GDM1 (cell line): ENCODE measurements around the gene SEPTIN8.

ENCODE experiments used
- DNase-seq: peaks from one replicate; lab custom pipeline; 2025; lab: John Stamatoyannopoulos, UW

SEPTIN8 gene

GRCh38 chr5:132782101-132782500 is 5.1 kb upstream of the SEPTIN8 start:
- DNase-seq: peak; percentile 43

- no peak for DNase-seq
These were observed 4.0 kb upstream of the SEPTIN8 start for GRCh38 chr5:132781029-132781428.

GRCh38 chr5:132780577-132780976 is 3.5 kb upstream of the SEPTIN8 start:
- DNase-seq: no peak

- DNase-seq: no peak
These were observed 2.9 kb upstream of the SEPTIN8 start for GRCh38 chr5:132779961-132780360.

- DNase-seq: no peak
These were observed 1.8 kb upstream of the SEPTIN8 start for GRCh38 chr5:132778856-132779255.

GRCh38 chr5:132778129-132778528 is 1.1 kb upstream of the SEPTIN8 start:
- no peak for DNase-seq

- no peak for DNase-seq
These were observed 166 bp downstream of the SEPTIN8 start for GRCh38 chr5:132776938-132777208.

- DNase-seq: no peak
These were observed 705 bp downstream of the SEPTIN8 start for GRCh38 chr5:132776131-132776937.

- DNase-seq: no peak
These were observed 1.5 kb downstream of the SEPTIN8 start for GRCh38 chr5:132775476-132775961.

- DNase-seq: no peak
These were observed 2.1 kb downstream of the SEPTIN8 start for GRCh38 chr5:132774896-132775295.

- no peak for DNase-seq
These were observed 2.6 kb downstream of the SEPTIN8 start for GRCh38 chr5:132774406-132774805.

- DNase-seq: no peak
These were observed 3.3 kb downstream of the SEPTIN8 start for GRCh38 chr5:132773601-132774355.

GRCh38 chr5:132773114-132773513 is 3.9 kb downstream of the SEPTIN8 start:
- no peak for DNase-seq

GRCh38 chr5:132772291-132773070 is 4.6 kb downstream of the SEPTIN8 start:
- DNase-seq: no peak

- no peak for DNase-seq
These were observed 5.5 kb downstream of the SEPTIN8 start for GRCh38 chr5:132771503-132771998.

GRCh38 chr5:132770476-132771159 is 6.4 kb downstream of the SEPTIN8 start:
- DNase-seq: no peak

- DNase-seq: no peak
These were observed 8.6 kb downstream of the SEPTIN8 start for GRCh38 chr5:132768485-132768868.

- DNase-seq: no peak
These were observed 9.9 kb downstream of the SEPTIN8 start for GRCh38 chr5:132767150-132767549.

- no peak for DNase-seq
These were observed 10.3 kb downstream of the SEPTIN8 start for GRCh38 chr5:132766806-132767055.

GRCh38 chr5:132766020-132766805 is 10.8 kb downstream of the SEPTIN8 start:
- no peak for DNase-seq

GRCh38 chr5:132765311-132766019 is 11.6 kb downstream of the SEPTIN8 start:
- DNase-seq: no peak
